Smooth muscle cell (in vitro differentiated cells): Measurements from ENCODE around the gene MAP2K3. TPM values are rescaled to one million over a fixed set of nuclear protein-coding genes. Genes with fewer than 3 reads are reported as not detected.

ENCODE experiments used
- DNase-seq: peaks from one replicate; lab custom pipeline; 2025; ENCODE audit not compliant: unreplicated experiment; lab: John Stamatoyannopoulos, UW
- H2AFZ ChIP-seq: fragments of 200-600 bp; sonication (generic); 2 replicates; pipeline ENCODE4 v1.6.0; 2016; ENCODE audit warnings: antibody characterized with exemption, low read depth, mild to moderate bottlenecking
- H3F3A ChIP-seq: fragments of 200-600 bp; sonication (generic); 2 replicates; pipeline ENCODE4 v1.6.0; 2017; ENCODE audit warnings: antibody characterized with exemption, low read depth
- H3K27ac ChIP-seq: fragments of 200-600 bp; sonication (generic); 2 replicates; pipeline ENCODE4 v1.5.1; 2016; ENCODE audit warnings: low read depth, mild to moderate bottlenecking
- H3K27me3 ChIP-seq: fragments of 200-600 bp; sonication (generic); 2 replicates; pipeline ENCODE4 v1.6.1; 2016; ENCODE audit warnings: low read depth, mild to moderate bottlenecking
- H3K36me3 ChIP-seq: fragments of 200-600 bp; sonication (generic); 2 replicates; pipeline ENCODE4 v1.5.1; 2016; ENCODE audit warnings: low read depth
- H3K4me1 ChIP-seq: fragments of 200-600 bp; sonication (generic); 2 replicates; pipeline ENCODE4 v1.5.1; 2016; ENCODE audit warnings: low read depth
- H3K4me2 ChIP-seq: fragments of 200-600 bp; sonication (generic); 2 replicates; pipeline ENCODE4 v1.6.0; 2016; ENCODE audit warnings: mild to moderate bottlenecking
- H3K4me3 ChIP-seq: fragments of 200-600 bp; sonication (generic); 2 replicates; pipeline ENCODE4 v1.5.1; 2016; ENCODE audit warnings: mild to moderate bottlenecking
- H3K79me2 ChIP-seq: fragments of 200-600 bp; sonication (generic); 2 replicates; pipeline ENCODE4 v1.6.0; 2016; ENCODE audit warnings: low read depth, mild to moderate bottlenecking
- H3K9ac ChIP-seq: fragments of 200-600 bp; sonication (generic); 2 replicates; pipeline ENCODE4 v1.6.0; 2016; ENCODE audit warnings: low read depth
- H3K9me3 ChIP-seq: fragments of 200-600 bp; sonication (generic); replicated peaks from 2 replicates; pipeline ENCODE4 v1.5.1; 2016; ENCODE audit warnings: low read depth
- H4K20me1 ChIP-seq: fragments of 200-600 bp; sonication (generic); 2 replicates; pipeline ENCODE4 v1.6.0; 2016; ENCODE audit warnings: low read depth
- WGBS: methylation state at CpG from one replicate; pipeline ENCODE4 v1.1.7; 2016; ENCODE audit warnings: low lambda C conversion rate; 5-methylcytosine and 5-hydroxymethylcytosine counted together
- polyA plus RNA-seq: library from polyadenylated mRNA; unstranded; fragments of >200 nt; fragmentation: Nextera tagmentation; extraction: Ambion mirVana; gene quantifications from 2 replicates; pipeline ENCODE4 v1.2.1, GENCODE V29; 2016
- total RNA-seq: library from RNA; depleted of rRNA; stranded (reverse); fragments of >200 nt; gene quantifications from 2 replicates; pipeline ENCODE4 v1.2.3, GENCODE V29; 2014
- TF ChIP-seq, protein P1 (sequence below): fragments of 200-600 bp; sonication (generic); IDR thresholded peaks from 2 replicates; pipeline ENCODE4 v1.5.1; 2017; ENCODE audit warnings: borderline replicate concordance, mild to moderate bottlenecking, antibody characterized with exemption; ENCODE audit not compliant: insufficient read depth, poor library complexity, severe bottlenecking

The MAP2K3 gene
- total and polyA plus RNA-seq, 2 experiments from 2014 or later, result 14.2 to 53.8 TPM

DNA sequence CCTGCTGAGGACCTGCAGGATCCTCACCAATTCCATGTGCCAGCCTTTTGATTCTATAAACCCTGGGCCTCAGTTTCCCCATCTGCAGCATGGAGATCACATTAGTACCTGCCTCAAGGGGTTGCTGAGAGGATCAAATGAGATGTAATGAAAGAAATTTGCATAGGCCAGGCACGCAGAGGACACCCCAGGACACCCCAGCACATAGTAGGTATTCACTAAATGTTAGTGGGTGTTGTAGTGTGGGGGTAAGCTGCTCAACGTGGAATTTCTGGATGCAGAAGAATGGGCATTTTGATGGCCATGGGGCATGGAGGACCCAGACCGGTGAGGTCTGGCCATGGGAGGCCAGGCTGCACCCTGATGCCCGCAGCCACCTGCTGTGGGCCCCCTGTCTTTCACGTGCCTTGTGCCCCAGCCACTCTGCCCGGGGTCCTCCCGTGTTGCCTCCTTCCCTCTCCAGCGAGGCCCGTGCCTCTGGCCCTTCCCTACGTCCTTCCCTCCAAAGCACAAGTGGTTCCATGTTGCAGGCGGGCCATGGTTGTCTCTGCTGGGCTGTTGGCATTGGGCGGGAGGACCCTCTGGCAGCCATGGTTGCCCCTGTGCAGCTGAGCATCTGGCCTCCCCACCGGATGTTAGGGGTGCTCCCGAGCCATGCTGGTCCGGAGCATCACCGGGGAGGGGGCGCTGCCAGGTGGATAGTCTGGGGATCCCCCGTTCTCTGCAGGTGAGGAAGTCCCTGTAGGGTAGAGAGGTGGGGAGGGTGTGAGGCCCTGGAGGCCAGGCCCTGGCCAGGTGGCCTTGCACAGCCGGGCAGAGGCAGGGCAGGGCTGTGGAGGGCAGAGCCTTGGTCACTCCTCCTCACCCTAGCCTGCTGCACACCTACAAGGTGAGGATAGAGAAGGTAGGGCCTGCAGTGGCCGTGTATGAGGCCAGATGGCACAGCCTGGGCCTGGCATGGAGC lies 8.6 kb downstream of the MAP2K3 start:
- TF ChIP-seq, protein P1, sequence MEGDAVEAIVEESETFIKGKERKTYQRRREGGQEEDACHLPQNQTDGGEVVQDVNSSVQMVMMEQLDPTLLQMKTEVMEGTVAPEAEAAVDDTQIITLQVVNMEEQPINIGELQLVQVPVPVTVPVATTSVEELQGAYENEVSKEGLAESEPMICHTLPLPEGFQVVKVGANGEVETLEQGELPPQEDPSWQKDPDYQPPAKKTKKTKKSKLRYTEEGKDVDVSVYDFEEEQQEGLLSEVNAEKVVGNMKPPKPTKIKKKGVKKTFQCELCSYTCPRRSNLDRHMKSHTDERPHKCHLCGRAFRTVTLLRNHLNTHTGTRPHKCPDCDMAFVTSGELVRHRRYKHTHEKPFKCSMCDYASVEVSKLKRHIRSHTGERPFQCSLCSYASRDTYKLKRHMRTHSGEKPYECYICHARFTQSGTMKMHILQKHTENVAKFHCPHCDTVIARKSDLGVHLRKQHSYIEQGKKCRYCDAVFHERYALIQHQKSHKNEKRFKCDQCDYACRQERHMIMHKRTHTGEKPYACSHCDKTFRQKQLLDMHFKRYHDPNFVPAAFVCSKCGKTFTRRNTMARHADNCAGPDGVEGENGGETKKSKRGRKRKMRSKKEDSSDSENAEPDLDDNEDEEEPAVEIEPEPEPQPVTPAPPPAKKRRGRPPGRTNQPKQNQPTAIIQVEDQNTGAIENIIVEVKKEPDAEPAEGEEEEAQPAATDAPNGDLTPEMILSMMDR, result no peak
- Histone ChIP-seq H3K9me3 (no peaks in the 10 kb centered on the region), H3F3A (no peaks in the 10 kb centered on the region), H3K36me3 (no peaks in the 10 kb centered on the region), H3K4me2 (no peak overlapping the region), H3K9ac (no peak overlapping the region), H2AFZ (no peak overlapping the region), H3K4me1 (no peaks in the 10 kb centered on the region), H4K20me1 (peaks cover 99% of the 10 kb centered on the region), H3K27ac (no peak overlapping the region), H3K4me3 (no peak overlapping the region), H3K27me3 (no peaks in the 10 kb centered on the region), H3K79me2 (peaks cover 67% of the 10 kb centered on the region)
- 85% methylated on average over 20 of the region's 20 CpGs for WGBS
- DNase-seq, result no peak

DNA sequence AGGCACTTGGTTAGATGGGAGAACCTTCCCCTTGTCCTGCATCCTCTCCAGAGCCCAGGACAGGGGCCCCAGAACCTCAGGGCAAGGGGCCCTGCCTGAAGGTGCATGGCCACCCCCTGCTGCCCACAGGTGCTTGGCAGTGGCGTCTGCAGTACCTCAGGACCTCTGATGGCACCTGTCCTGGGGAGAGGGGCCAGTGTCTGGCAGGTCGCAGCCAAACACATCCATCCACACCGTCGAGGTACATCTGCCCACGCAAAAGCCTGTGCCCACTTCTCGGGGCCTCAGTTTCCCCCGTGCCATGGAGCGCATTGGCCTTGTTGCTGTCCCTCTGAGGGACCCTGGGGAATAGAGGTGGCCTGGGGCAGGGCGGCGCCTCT lies 9.3 kb downstream of the MAP2K3 start:
- H3K9ac ChIP-seq, result no peak overlapping the region
- H4K20me1 ChIP-seq, result peaks cover 99% of the 10 kb centered on the region
- H3K79me2 ChIP-seq, result peaks cover 60% of the 10 kb centered on the region
- no peaks in the 10 kb centered on the region for H3K9me3 ChIP-seq
- 64% methylated on average over 10 of the region's 10 CpGs for WGBS
- no peaks in the 10 kb centered on the region for H3K27me3 ChIP-seq
- no peak overlapping the region for H2AFZ ChIP-seq
- no peaks in the 10 kb centered on the region for H3K4me1 ChIP-seq
- no peak for DNase-seq
- no peak overlapping the region for H3K4me3 ChIP-seq
- no peaks in the 10 kb centered on the region for H3F3A ChIP-seq
- TF ChIP-seq, protein P1, result no peak
- H3K36me3 ChIP-seq, result no peaks in the 10 kb centered on the region
- H3K27ac ChIP-seq, result no peak overlapping the region
- no peak overlapping the region for H3K4me2 ChIP-seq

DNA sequence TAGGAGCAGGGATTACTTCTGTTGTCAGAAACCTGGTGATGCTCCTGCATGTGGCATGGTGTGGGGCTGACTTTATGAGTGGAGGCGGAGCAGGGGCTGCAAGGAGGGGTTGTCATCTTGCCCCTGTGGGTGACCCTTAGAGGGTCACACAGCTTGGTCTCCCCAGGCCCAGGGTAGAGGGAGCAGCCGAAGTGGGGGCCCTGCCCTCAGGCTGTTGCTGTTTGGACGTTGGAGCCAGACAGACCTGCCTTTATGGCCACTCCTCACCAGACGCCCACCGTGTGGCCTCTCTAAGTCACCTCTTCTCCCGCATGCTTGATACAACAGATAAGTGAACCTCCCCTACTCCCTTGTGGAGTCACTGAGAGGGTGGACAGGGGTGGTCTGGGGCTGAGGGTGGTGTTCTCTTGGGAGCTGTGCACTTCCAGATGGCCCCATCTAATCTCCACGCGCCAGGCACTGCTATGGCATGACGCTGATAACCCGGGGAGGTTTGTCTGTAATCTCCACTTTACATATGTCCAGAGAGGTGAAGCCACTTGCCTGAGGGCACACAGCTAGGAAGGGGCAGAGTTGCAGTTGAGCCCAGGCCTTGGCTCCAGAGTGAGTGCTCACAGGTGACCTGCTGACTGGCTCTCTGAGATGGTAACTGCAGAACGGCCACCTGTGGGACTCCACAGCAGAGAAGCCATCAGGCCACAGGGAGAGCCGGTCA lies 10.0 kb downstream of the MAP2K3 start:
- Histone ChIP-seq H3K36me3 (no peaks in the 10 kb centered on the region), H3K79me2 (peaks cover 54% of the 10 kb centered on the region), H2AFZ (no peak overlapping the region), H3K27me3 (no peaks in the 10 kb centered on the region), H3K9ac (no peak overlapping the region), H4K20me1 (peaks cover 98% of the 10 kb centered on the region), H3K4me3 (no peak overlapping the region), H3F3A (no peaks in the 10 kb centered on the region), H3K4me2 (no peak overlapping the region), H3K4me1 (no peaks in the 10 kb centered on the region), H3K27ac (no peak overlapping the region), H3K9me3 (no peaks in the 10 kb centered on the region)
- WGBS, result 70% methylated on average over 12 of the region's 12 CpGs
- DNase-seq, result no peak
- TF ChIP-seq, protein P1, result no peak
